ENCODE results near the gene IL36A. TPM values are rescaled to one million over a fixed set of nuclear protein-coding genes. Genes with fewer than 3 reads are reported as not detected.

The IL36A gene
- total and polyA plus RNA-seq, 9 of the 15 experiments (the other 6 are each of a cell fraction or from before 2014, with no cell fraction given), result not detected

- TF ChIP-seq ZNF589 (CRISPR knock-in tag; IDR thresholded peaks at IDR 0.05; ENCODE audit: low read depth) (no peak), ZNF512 (tag; IDR thresholded peaks at IDR 0.05) (0 out of 2 replicates have a peak, but pooled peaks have one; percentile 18), MBD1 (CRISPR knock-in tag; IDR thresholded peaks at IDR 0.05) (no peak), LARP7 (IDR thresholded peaks at IDR 0.05) (no peak), HDAC1 (IDR thresholded peaks at IDR 0.05) (no peak), TAF1 (IDR thresholded peaks at IDR 0.05; ENCODE audit: control insufficient read depth, extremely low read depth, insufficient read depth, low read length, severe bottlenecking) (no peak), NBN (IDR thresholded peaks at IDR 0.05; ENCODE audit: low read depth) (0 out of 2 replicates have a peak, but pooled peaks have one; percentile 50), CBX5 (IDR thresholded peaks at IDR 0.05; ENCODE audit: borderline replicate concordance, low read depth) (peak; percentile 95), MCM5 (IDR thresholded peaks at IDR 0.05; ENCODE audit: low read depth) (no peak), TRIM24 (IDR thresholded peaks at IDR 0.05) (peak; percentile 73 to 89), TRIM28 (IDR thresholded peaks at IDR 0.05) (peak; percentile 99), MBD2 (IDR thresholded peaks at IDR 0.05; ENCODE audit: borderline replicate concordance, low read depth) (no peak), ZEB2 (IDR thresholded peaks at IDR 0.05) (0 out of 2 replicates have a peak, but pooled peaks have one; percentile 23), XRCC3 (IDR thresholded peaks at IDR 0.05) (peak; percentile 51; the same call in 1 of the 2 replicates), POLR2H (tag; IDR thresholded peaks at IDR 0.05; ENCODE audit: low read depth) (0 out of 2 replicates have a peak, but pooled peaks have one; percentile 18), ARID3A (IDR thresholded peaks at IDR 0.05; ENCODE audit: borderline replicate concordance, low read depth, low read length) (peak; percentile 58; the same call in 1 of the 2 replicates)
These were observed 4.8 kb upstream of the IL36A start (continued) for GRCh38 chr2:113000436-113000835.
